Keratinocyte (primary cell): ENCODE measurements around the gene CSNK2A1. TPM values are rescaled to one million over a fixed set of nuclear protein-coding genes. Genes with fewer than 3 reads are reported as not detected.
"Not testable (repeated sequence)": the region's sequence is repeated elsewhere in the genome, so short reads cannot be mapped to it uniquely, and the experiment has no call there.

Source experiments
- DNase-seq: peaks from one replicate; pipeline ENCODE4 v3.0.0-alpha.2; 2011; ENCODE audit warnings: low read depth, missing footprints, low spot score
- FAIRE-seq: peaks from 2 replicates; lab custom pipeline; 2011; peaks lifted over from hg19 to GRCh38; lab: Jason Lieb, UNC
- H2AFZ ChIP-seq: 2 replicates; pipeline ENCODE4 v1.6.0; 2012; ENCODE audit warnings: low read length, control low read depth, inconsistent platforms; ENCODE audit not compliant: control insufficient read depth
- H3K27ac ChIP-seq: 2 replicates; pipeline ENCODE4 v1.5.1; 2011; ENCODE audit warnings: low read length; ENCODE audit not compliant: control insufficient read depth, insufficient read depth
- H3K27me3 ChIP-seq: 3 replicates; pipeline ENCODE4 v1.6.0; 2011; ENCODE audit warnings: low read length; ENCODE audit not compliant: control insufficient read depth, insufficient read depth; ENCODE audit errors: extremely low read depth
- H3K36me3 ChIP-seq, 2 experiments: 2 replicates in 1 of 2; 3 replicates in 1 of 2; pipeline ENCODE4 v1.5.1; 2011; ENCODE audit warnings: low read length in 2 of 2, mild to moderate bottlenecking in 1 of 2; ENCODE audit not compliant: control insufficient read depth in 2 of 2, insufficient read depth in 2 of 2; ENCODE audit errors: extremely low read depth in 1 of 2
- H3K4me1 ChIP-seq: 3 replicates; pipeline ENCODE4 v1.5.1; 2011; ENCODE audit warnings: low read length; ENCODE audit not compliant: control insufficient read depth, insufficient read depth; ENCODE audit errors: extremely low read depth
- H3K4me2 ChIP-seq: 3 replicates; pipeline ENCODE4 v1.6.0; 2011; ENCODE audit warnings: low read depth, low read length; ENCODE audit not compliant: control insufficient read depth, insufficient read depth; ENCODE audit errors: extremely low read depth
- H3K4me3 ChIP-seq, 3 experiments: fragments of 200-600 bp in 1 of 3; sonication (generic) in 1 of 3; 2 replicates in 2 of 3; 3 replicates in 1 of 3; pipeline ENCODE4 v1.5.1; 2011 to 2016; ENCODE audit warnings: low read length in 3 of 3, mild to moderate bottlenecking in 3 of 3, control low read depth in 2 of 3, inconsistent platforms in 1 of 3, low read depth in 1 of 3, mixed read lengths in 1 of 3, mixed run types in 1 of 3, moderate library complexity in 1 of 3; ENCODE audit not compliant: control insufficient read depth in 2 of 3, insufficient read depth in 2 of 3; ENCODE audit errors: extremely low read depth in 1 of 3
- H3K79me2 ChIP-seq: 2 replicates; pipeline ENCODE4 v1.6.0; 2012; ENCODE audit warnings: low read length; ENCODE audit not compliant: control insufficient read depth, insufficient read depth
- H3K9ac ChIP-seq: 3 replicates; pipeline ENCODE4 v1.6.0; 2011; ENCODE audit warnings: low read length; ENCODE audit not compliant: control insufficient read depth, insufficient read depth; ENCODE audit errors: extremely low read depth
- H3K9me1 ChIP-seq: 3 replicates; pipeline ENCODE4 v1.6.0; 2011; ENCODE audit warnings: low read length; ENCODE audit not compliant: control insufficient read depth, insufficient read depth; ENCODE audit errors: extremely low read depth
- H3K9me3 ChIP-seq: 2 replicates; pipeline ENCODE4 v1.5.1; 2012; ENCODE audit warnings: low read depth, low read length; ENCODE audit not compliant: control insufficient read depth
- H4K20me1 ChIP-seq: 3 replicates; pipeline ENCODE4 v1.6.0; 2011; ENCODE audit warnings: low read length; ENCODE audit not compliant: control insufficient read depth, insufficient read depth; ENCODE audit errors: extremely low read depth
- CTCF ChIP-seq, 3 experiments: IDR thresholded peaks in 1 of 3; conservative IDR thresholded peaks in 1 of 3; optimal IDR thresholded peaks in 1 of 3; 2 replicates in 2 of 3; 3 replicates in 1 of 3; pipeline versions ENCODE3 to v1.5.1; 2011; ENCODE audit warnings: low read length in 3 of 3, mild to moderate bottlenecking in 3 of 3, moderate library complexity in 2 of 3, control low read depth in 1 of 3, inconsistent platforms in 1 of 3; ENCODE audit not compliant: insufficient read depth in 2 of 3; ENCODE audit errors: extremely low read depth in 1 of 3
- EZH2 ChIP-seq: IDR thresholded peaks from one replicate; pipeline ENCODE4 v1.6.1; 2012; ENCODE audit warnings: inconsistent platforms, mild to moderate bottlenecking, low read length, moderate library complexity
- dilution Hi-C: fragments of 300-500 bp; cut with MboI; formaldehyde crosslinking; loops from one replicate; pipeline ENCODE4 v1.7.0; 2020; ENCODE audit warnings: low sequenced_read_pairs; ENCODE audit not compliant: extremely low pct_ligation_motif_present
- polyA plus RNA-seq, 5 experiments: library from polyadenylated mRNA; depleted of rRNA in 3 of 5; stranded (reverse) in 3 of 5; stranded (forward) in 1 of 5; unstranded in 1 of 5; fragments of >200 nt; gene quantifications; 1 replicate in 1 of 5; 2 replicates in 3 of 5; 3 replicates in 1 of 5; pipeline versions ENCODE4 v1.2.1 to v1.2.3, GENCODE V29; 2011 to 2012; ENCODE audit warnings: missing spikeins in 2 of 5, low read depth in 1 of 5, low replicate concordance in 1 of 5

Gene CSNK2A1
- polyA plus RNA-seq, 1 donor (not counting 4 experiments of a cell fraction or from before 2014, with no cell fraction given): 122 TPM

- dilution Hi-C loops: no loop called here
Observed at GRCh38 chr20:478949-479429, 64.6 kb downstream of the CSNK2A1 start.

DNA sequence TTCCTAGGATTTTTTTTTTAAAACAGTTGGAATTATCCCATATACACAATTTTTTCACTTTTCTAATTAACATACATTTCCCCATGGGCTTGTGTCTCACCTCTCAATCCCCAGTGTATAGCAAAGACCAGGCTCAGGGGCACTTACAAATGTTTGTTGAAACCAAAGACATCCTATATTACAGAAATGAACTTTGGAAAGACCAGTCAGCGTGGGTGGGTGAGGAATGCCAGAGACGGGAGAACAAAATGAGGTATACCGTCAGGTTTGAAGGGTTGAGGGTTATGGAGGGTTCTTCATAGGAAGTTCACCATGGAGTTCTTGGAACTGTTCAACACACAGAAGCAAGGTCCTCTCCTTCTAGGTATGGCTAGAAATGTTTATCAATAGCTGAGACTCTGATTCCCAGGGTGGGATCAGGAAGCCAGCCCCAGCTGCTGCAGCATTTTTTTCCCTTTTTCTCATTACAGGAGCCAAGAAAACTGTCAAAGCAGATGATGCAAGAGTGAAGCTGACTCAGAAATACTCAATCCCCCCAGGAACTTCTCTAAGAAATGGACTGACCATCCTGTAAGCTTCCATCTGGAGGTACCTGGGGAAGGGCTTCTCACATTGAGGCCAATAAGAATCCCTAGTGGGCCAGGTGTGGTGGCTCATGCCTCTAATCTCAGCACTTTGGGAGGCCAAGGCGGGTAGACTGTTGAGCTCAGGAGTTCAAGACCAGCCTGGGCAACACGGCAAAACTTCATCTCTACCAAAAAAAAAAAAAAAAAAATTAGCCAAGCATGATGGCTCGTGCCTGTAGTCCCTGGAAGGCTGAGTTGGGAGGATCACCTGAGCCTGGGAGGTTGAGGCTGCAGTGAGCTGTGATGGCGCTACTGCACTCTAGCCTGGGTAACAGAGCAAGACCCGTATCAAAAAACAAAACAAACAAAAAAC, 65.3 kb downstream of the CSNK2A1 start:
- H2AFZ ChIP-seq: no peak overlapping the region
- H3K4me1 ChIP-seq: no peaks in the 10 kb centered on the region
- no peaks in the 10 kb centered on the region for H3K9me3 ChIP-seq
- no peaks in the 10 kb centered on the region for H3K79me2 ChIP-seq
- no peak overlapping the region for H3K4me3 ChIP-seq
- no peaks in the 10 kb centered on the region for H4K20me1 ChIP-seq
- no peaks in the 10 kb centered on the region for H3K9me1 ChIP-seq
- H3K4me2 ChIP-seq: no peak overlapping the region
- H3K27me3 ChIP-seq: no peaks in the 10 kb centered on the region
- DNase-seq: no peak
- no peak for FAIRE-seq
- no peak for TF ChIP-seq EZH2
- no peak for TF ChIP-seq CTCF (optimal IDR thresholded peaks at IDR 0.05 in 1 of 3, IDR thresholded peaks at IDR 0.05 in 1 of 3, conservative IDR thresholded peaks at IDR 0.05 in 1 of 3; ENCODE audit: extremely low read depth in 1 of 3, insufficient read depth in 2 of 3, low read length in 3 of 3)
- no peak overlapping the region for H3K9ac ChIP-seq
- no peak overlapping the region for H3K27ac ChIP-seq
- H3K36me3 ChIP-seq: peaks cover 22 to 35% of the 10 kb centered on the region in 2 experiments
- dilution Hi-C loops: no loop called here

More at GRCh38 chr20:478949-479429, 64.6 kb downstream of the CSNK2A1 start:
- H3K79me2 ChIP-seq: no peaks in the 10 kb centered on the region
- no peaks in the 10 kb centered on the region for H3K9me1 ChIP-seq
- H4K20me1 ChIP-seq: no peaks in the 10 kb centered on the region
- H3K9ac ChIP-seq: no peak overlapping the region
- TF ChIP-seq EZH2: no peak
- peak in 2 of 3 experiments; percentile 25 to 35 for TF ChIP-seq CTCF (optimal IDR thresholded peaks at IDR 0.05 in 1 of 3, IDR thresholded peaks at IDR 0.05 in 1 of 3, conservative IDR thresholded peaks at IDR 0.05 in 1 of 3; ENCODE audit: extremely low read depth in 1 of 3, insufficient read depth in 2 of 3, low read length in 3 of 3)
- no peak overlapping the region for H3K4me2 ChIP-seq
- no peaks in the 10 kb centered on the region for H3K27me3 ChIP-seq
- no peak overlapping the region for H2AFZ ChIP-seq
- H3K4me1 ChIP-seq: no peaks in the 10 kb centered on the region
- H3K27ac ChIP-seq: no peak overlapping the region
- no peak overlapping the region for H3K4me3 ChIP-seq
- peaks cover 23 to 34% of the 10 kb centered on the region in 2 experiments for H3K36me3 ChIP-seq
- FAIRE-seq (peak; percentile 26), DNase-seq (peak; percentile 26)
- H3K9me3 ChIP-seq: no peaks in the 10 kb centered on the region

DNA sequence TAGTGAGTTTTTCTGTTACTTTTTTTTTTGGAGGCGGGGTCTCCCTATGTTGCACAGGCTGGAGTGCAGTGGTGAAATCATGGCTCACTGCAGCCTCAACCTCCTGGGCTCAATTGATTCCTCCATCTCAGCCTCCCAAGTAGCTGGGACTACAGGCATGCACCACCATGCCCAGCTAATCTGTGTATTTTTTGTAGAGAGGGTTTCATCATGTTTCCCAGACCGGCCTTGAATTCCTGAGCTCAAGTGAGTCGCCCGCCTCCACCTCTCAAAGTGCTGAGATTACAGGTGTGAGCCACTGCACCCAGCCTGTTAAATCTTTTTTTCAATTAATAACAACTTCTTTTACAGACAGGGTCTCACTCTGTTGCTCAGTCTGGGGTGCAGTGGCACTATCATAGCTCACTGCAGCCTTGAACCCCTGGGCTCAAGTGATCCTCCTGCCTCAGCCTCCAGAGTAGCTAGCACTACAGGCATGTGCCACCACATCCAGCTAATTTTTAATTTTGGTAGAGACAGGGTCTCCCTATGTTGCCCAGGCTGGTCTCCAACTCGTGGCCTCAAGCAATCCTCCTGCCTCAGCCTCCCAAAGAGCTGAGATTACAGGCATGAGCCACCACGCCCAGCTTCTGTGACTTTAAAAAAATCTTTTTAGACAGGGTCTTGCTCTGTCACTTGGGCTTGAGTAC, 66.9 kb downstream of the CSNK2A1 start:
- H3K9me1 ChIP-seq, H3K9me3 ChIP-seq, H3K4me2 ChIP-seq, H3K79me2 ChIP-seq, FAIRE-seq, H3K27ac ChIP-seq, H3K4me1 ChIP-seq, H3K9ac ChIP-seq, H2AFZ ChIP-seq, H4K20me1 ChIP-seq, DNase-seq, H3K4me3 ChIP-seq, dilution Hi-C loops, H3K27me3 ChIP-seq: not testable (repeated sequence)
- peaks cover 12 to 24% of the 10 kb centered on the region in 2 experiments for H3K36me3 ChIP-seq
